ENCODE data around the gene SPATA32. TPM values are rescaled to one million over a fixed set of nuclear protein-coding genes. Genes with fewer than 3 reads are reported as not detected.

The SPATA32 gene
- total RNA-seq, 1 donor from 2014 or later, result not detected

DNA sequence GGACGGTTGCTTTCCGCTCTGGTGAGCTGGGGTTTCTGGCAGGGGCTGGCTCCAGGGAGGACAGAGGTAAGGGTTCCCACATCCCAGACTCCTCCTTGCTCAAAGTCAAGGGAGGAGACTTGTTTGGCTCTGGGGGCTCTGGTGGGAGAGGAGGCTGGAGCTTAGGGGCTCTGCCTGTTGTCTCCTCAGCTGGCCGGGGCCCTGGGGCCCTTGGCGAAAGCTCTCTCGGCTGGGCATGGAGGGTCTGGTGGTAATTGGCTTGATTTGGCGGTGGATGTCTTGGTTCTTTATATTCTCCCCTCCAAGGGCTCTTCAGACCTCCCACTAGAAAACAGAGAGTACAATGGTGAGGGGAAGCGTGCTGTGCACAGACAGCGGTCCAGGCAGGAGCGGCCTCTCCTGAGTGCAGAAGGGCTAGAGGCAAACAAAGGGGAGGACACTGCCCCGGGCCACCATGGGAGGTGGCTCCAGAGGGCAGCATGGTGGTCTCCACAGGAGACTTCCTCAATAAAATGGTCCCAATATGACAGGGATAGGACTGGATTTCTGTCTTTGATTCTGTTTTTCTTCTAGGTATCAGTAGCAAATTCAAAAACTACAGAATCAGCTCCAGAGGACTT, 5.7 kb upstream of the SPATA32 start:
- H3K27ac ChIP-seq, result no peak overlapping the region
- DNase-seq (ENCODE audit: low spot score in 2 of 2), result no peak
- TF ChIP-seq, protein P1, sequence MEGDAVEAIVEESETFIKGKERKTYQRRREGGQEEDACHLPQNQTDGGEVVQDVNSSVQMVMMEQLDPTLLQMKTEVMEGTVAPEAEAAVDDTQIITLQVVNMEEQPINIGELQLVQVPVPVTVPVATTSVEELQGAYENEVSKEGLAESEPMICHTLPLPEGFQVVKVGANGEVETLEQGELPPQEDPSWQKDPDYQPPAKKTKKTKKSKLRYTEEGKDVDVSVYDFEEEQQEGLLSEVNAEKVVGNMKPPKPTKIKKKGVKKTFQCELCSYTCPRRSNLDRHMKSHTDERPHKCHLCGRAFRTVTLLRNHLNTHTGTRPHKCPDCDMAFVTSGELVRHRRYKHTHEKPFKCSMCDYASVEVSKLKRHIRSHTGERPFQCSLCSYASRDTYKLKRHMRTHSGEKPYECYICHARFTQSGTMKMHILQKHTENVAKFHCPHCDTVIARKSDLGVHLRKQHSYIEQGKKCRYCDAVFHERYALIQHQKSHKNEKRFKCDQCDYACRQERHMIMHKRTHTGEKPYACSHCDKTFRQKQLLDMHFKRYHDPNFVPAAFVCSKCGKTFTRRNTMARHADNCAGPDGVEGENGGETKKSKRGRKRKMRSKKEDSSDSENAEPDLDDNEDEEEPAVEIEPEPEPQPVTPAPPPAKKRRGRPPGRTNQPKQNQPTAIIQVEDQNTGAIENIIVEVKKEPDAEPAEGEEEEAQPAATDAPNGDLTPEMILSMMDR (IDR thresholded peaks at IDR 0.05), result no peak
- H3K4me3 ChIP-seq, result no peak overlapping the region
- H3K9me3 ChIP-seq, result no peaks in the 10 kb centered on the region
- no peaks in the 10 kb centered on the region for H3K27me3 ChIP-seq
- H3K36me3 ChIP-seq, result peaks cover 54 to 74% of the 10 kb centered on the region in 2 donors
- H3K4me1 ChIP-seq, result no peaks in the 10 kb centered on the region
- intact Hi-C loops (cut with DNase I), result no loop called here

DNA sequence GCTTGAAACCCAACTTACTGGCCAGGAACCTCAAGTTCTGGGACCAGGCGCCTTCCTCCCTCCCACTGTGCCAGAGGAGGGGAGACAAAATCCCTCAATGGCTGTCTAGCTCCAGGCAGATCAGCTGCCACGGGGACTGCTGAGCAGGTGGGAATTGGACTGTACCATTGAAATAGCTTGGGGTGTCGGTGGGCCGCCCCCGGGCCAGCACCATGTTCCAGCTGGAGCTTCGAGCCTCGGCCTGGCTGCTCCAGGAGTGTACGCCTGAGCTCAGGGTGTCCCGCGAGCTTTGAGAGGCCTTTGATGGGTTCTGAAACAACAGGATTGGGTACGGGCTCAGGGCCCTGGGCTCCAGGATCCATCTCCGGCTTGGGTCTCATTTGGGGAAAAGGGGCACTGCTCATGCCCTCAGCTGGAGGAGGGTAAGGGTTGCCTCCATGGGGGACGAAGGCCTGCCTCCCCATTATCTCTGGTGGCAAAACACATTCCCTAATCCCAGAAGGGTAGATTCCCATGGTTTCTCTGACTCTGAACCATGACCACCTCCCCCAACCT, 4.6 kb upstream of the SPATA32 start:
- H3K27ac ChIP-seq, result no peak overlapping the region
- no peaks in the 10 kb centered on the region for H3K9me3 ChIP-seq
- no peak overlapping the region for H3K4me3 ChIP-seq
- TF ChIP-seq, protein P1 (IDR thresholded peaks at IDR 0.05), result no peak
- no peaks in the 10 kb centered on the region for H3K27me3 ChIP-seq
- peaks cover 0 to 3% of the 10 kb centered on the region in 2 donors for H3K4me1 ChIP-seq
- no peak for DNase-seq (ENCODE audit: low spot score in 2 of 2)
- peaks cover 53 to 64% of the 10 kb centered on the region in 2 donors for H3K36me3 ChIP-seq
- intact Hi-C loops (cut with DNase I), result no loop called here

DNA sequence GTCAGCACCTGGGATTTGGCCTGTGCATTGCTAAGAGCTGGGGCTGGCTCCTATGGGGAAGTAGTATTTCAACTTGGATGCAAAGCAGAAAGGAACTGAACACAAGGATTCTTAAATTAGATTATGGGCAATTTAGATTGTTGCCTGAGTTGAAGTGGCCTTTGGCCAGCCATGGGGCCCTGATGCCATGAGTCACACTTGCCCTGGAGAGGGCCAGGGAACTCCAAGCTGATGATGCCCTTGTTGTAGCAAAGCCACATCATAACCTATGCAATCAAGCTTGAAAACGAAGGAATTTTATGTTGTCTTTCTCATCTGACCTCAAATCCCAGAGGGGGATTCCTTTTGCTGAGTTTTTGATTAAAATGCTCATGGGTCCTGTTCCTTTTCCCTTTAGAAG, 3.9 kb upstream of the SPATA32 start:
- intact Hi-C loops (cut with DNase I), result no loop called here
- Histone ChIP-seq H3K36me3 (peaks cover 51 to 60% of the 10 kb centered on the region in 2 donors), H3K4me1 (peaks cover 0 to 3% of the 10 kb centered on the region in 2 donors), H3K27ac (no peak overlapping the region), H3K27me3 (no peaks in the 10 kb centered on the region), H3K9me3 (no peaks in the 10 kb centered on the region), H3K4me3 (no peak overlapping the region)
- DNase-seq (ENCODE audit: low spot score in 2 of 2), result no peak
- TF ChIP-seq, protein P1 (IDR thresholded peaks at IDR 0.05), result no peak

DNA sequence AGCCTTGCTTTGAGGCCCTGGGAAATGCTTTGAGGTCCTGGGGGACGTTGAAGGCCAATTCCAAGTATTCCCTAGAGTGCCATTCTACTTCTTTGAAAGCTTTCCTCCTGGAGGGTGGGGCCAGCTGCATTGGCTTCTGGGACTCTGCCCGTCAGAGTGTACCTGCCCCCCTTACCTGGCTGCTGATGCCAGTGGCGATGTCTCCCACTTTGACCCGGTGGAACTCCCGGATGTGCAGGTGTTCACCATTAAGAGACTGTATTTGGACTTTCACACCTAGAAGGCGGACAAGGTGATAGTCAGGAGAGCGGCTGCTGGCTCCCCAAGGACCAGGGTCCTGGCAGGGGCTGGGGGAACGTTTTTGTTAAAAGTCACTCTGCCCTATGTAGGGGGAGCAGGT, 3.1 kb upstream of the SPATA32 start:
- Histone ChIP-seq H3K9me3 (no peaks in the 10 kb centered on the region), H3K36me3 (peaks cover 43 to 52% of the 10 kb centered on the region in 2 donors)
- intact Hi-C loops (cut with DNase I), result no loop called here

DNA sequence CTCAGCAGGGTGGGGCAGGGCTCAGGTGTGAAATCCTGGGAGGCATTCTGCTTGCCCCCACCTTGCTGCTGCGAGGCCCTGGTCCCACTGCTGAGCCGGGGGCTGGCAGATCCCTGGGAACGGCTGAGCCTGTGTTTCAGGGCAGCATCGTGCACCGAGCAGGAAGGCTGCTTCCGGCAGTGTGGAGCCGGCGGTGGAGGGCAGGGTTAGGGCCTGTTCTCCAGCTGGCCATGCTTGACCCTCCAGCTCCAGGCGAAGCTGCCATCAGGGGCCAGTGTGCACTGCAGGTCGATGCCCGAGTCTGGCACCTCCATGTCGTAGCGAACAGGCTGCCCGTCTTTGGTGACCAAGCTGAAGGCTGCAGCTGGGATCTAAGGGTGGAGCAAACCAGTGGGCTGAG, 2.5 kb upstream of the SPATA32 start:
- no peak overlapping the region for H3K27ac ChIP-seq
- peaks cover 0 to 3% of the 10 kb centered on the region in 2 donors for H3K4me1 ChIP-seq
- TF ChIP-seq, protein P1 (IDR thresholded peaks at IDR 0.05), result no peak
- intact Hi-C loops (cut with DNase I), result no loop called here
- no peak for DNase-seq (ENCODE audit: low spot score in 2 of 2)
- no peak overlapping the region for H3K4me3 ChIP-seq
- no peaks in the 10 kb centered on the region for H3K27me3 ChIP-seq
- H3K9me3 ChIP-seq, result no peaks in the 10 kb centered on the region
- peaks cover 37 to 46% of the 10 kb centered on the region in 2 donors for H3K36me3 ChIP-seq

More for the DNA sequence above, 3.1 kb upstream of the SPATA32 start:
- peaks cover 0 to 3% of the 10 kb centered on the region in 2 donors for H3K4me1 ChIP-seq
- TF ChIP-seq, protein P1 (IDR thresholded peaks at IDR 0.05), result no peak
- no peaks in the 10 kb centered on the region for H3K27me3 ChIP-seq
- DNase-seq (ENCODE audit: low spot score in 2 of 2), result no peak
- no peak overlapping the region for H3K4me3 ChIP-seq
- H3K27ac ChIP-seq, result no peak overlapping the region
